Keratinocyte (primary cell): Measurements from ENCODE around the gene WNK2.

ENCODE experiments used
- CTCF ChIP-seq, 3 experiments: IDR thresholded peaks in 1 of 3; conservative IDR thresholded peaks in 1 of 3; optimal IDR thresholded peaks in 1 of 3; 2 replicates in 2 of 3; 3 replicates in 1 of 3; pipeline versions ENCODE3 to v1.5.1; 2011; ENCODE audit warnings: low read length in 3 of 3, mild to moderate bottlenecking in 3 of 3, moderate library complexity in 2 of 3, control low read depth in 1 of 3, inconsistent platforms in 1 of 3; ENCODE audit not compliant: insufficient read depth in 2 of 3; ENCODE audit errors: extremely low read depth in 1 of 3
- EZH2 ChIP-seq: IDR thresholded peaks from one replicate; pipeline ENCODE4 v1.6.1; 2012; ENCODE audit warnings: inconsistent platforms, mild to moderate bottlenecking, low read length, moderate library complexity

GRCh38 chr9:93211654-93212001 lies 27.7 kb downstream of the WNK2 start:
- no peak for TF ChIP-seq EZH2
- no peak for TF ChIP-seq CTCF (optimal IDR thresholded peaks at IDR 0.05 in 1 of 3, IDR thresholded peaks at IDR 0.05 in 1 of 3, conservative IDR thresholded peaks at IDR 0.05 in 1 of 3; ENCODE audit: extremely low read depth in 1 of 3, insufficient read depth in 2 of 3, low read length in 3 of 3)
